A549 (cell line): ENCODE measurements around the gene TMEM132D. TPM values are rescaled to one million over a fixed set of nuclear protein-coding genes. Genes with fewer than 3 reads are reported as not detected.

ENCODE experiments used
- ATAC-seq, 2 experiments: fragments of 200-7000 bp in 1 of 2; fragments of >200 bp in 1 of 2; cut with Nextera tagmentation in 1 of 2; cut with Tn5 transposase in 1 of 2; 3 replicates each; pipeline versions ENCODE4 v1.8.0 to v1.9.1; 2018 to 2020; ENCODE audit warnings: mild to moderate bottlenecking in 1 of 2, moderate library complexity in 1 of 2
- CTCF ChIA-PET: fragments of 300-600 bp; sonication (Branson Sonifier 250); formaldehyde crosslinking; extraction: SDS; loops from one replicate; lab custom pipeline; 2021; ENCODE audit warnings: antibody characterized with exemption, inconsistent platforms; lab: Yijun Ruan, JAX
- POLR2A ChIA-PET: fragments of 350-600 bp; formaldehyde crosslinking; extraction: SDS; loops from one replicate; lab custom pipeline; 2021; ENCODE audit warnings: antibody characterized with exemption, inconsistent platforms; lab: Yijun Ruan, JAX
- DNase-seq, 2 experiments: peaks; one replicate each; pipeline versions ENCODE4 v3.0.0 to v3.0.0-alpha.2; 2011 to 2016; ENCODE audit warnings: low read depth in 1 of 2, low spot score in 1 of 2
- FAIRE-seq: peaks from 2 replicates; lab custom pipeline; 2011; peaks lifted over from hg19 to GRCh38; lab: Jason Lieb, UNC
- H3K27ac ChIP-seq, 2 experiments: fragments of >200 bp; sonication (Bioruptor Twin); formaldehyde crosslinking; 3 replicates each; pipeline ENCODE4 v1.5.1; 2016 to 2017
- H3K4me1 ChIP-seq: fragments of >200 bp; sonication (Bioruptor Twin); formaldehyde crosslinking; 3 replicates; pipeline ENCODE4 v1.6.1; 2016
- H3K4me2 ChIP-seq: fragments of >200 bp; sonication (Bioruptor Twin); formaldehyde crosslinking; 3 replicates; pipeline ENCODE4 v1.6.1; 2016
- H3K4me3 ChIP-seq: fragments of >200 bp; sonication (Bioruptor Twin); formaldehyde crosslinking; 3 replicates; pipeline ENCODE4 v1.5.1; 2016
- H3K9me3 ChIP-seq: fragments of >200 bp; sonication (Bioruptor Twin); formaldehyde crosslinking; 3 replicates; pipeline ENCODE4 v1.6.1; 2016
- ATOH8 ChIP-seq: fragments of 250-450 bp; sonication (Bioruptor Pico); IDR thresholded peaks from 2 replicates; pipeline ENCODE4 v1.5.0; 2020; ENCODE audit warnings: low read depth, mild to moderate bottlenecking, moderate library complexity
- BHLHE40 ChIP-seq: IDR thresholded peaks from 2 replicates; pipeline ENCODE4 v1.6.1; 2012; ENCODE audit warnings: low read depth, low read length, inconsistent platforms
- CBX2 ChIP-seq: fragments of 200-600 bp; sonication (generic); IDR thresholded peaks from 2 replicates; pipeline ENCODE4 v1.6.1; 2016; ENCODE audit warnings: low read depth, mild to moderate bottlenecking, borderline replicate concordance
- CBX8 ChIP-seq: fragments of 200-600 bp; sonication (generic); IDR thresholded peaks from 2 replicates; pipeline ENCODE4 v1.6.1; 2016
- CEBPB ChIP-seq, 2 experiments: fragments of >200 bp in 1 of 2; sonication (Bioruptor Twin) in 1 of 2; formaldehyde crosslinking in 1 of 2; IDR thresholded peaks; 2 replicates each; pipeline ENCODE4 v1.6.1; 2012 to 2016
- CHD2 ChIP-seq: fragments of 150-350 bp; IDR thresholded peaks from 2 replicates; pipeline ENCODE4 v1.6.1; 2014; ENCODE audit warnings: low read length; ENCODE audit not compliant: partially characterized antibody
- EHMT2 ChIP-seq: fragments of 200-600 bp; sonication (generic); IDR thresholded peaks from 2 replicates; pipeline ENCODE4 v1.6.1; 2016; ENCODE audit warnings: antibody characterized with exemption, low read depth, mild to moderate bottlenecking, moderate library complexity
- ELK1 ChIP-seq: fragments of 150-350 bp; IDR thresholded peaks from 2 replicates; pipeline ENCODE4 v1.6.1; 2014; ENCODE audit warnings: low read depth, mild to moderate bottlenecking, low read length
- ESRRA ChIP-seq: fragments of 150-350 bp; IDR thresholded peaks from 2 replicates; pipeline ENCODE4 v1.6.1; 2014; ENCODE audit warnings: mild to moderate bottlenecking, low read length, borderline replicate concordance
- FOSB ChIP-seq: fragments of 250-450 bp; sonication (Bioruptor Pico); IDR thresholded peaks from 2 replicates; pipeline ENCODE4 v1.5.0; 2020; ENCODE audit warnings: mild to moderate bottlenecking, moderate library complexity
- GATA3 ChIP-seq: IDR thresholded peaks from 2 replicates; pipeline ENCODE4 v1.6.1; 2012; ENCODE audit warnings: borderline replicate concordance
- HDAC2 ChIP-seq: fragments of 200-600 bp; sonication (generic); IDR thresholded peaks from 2 replicates; pipeline ENCODE4 v1.6.1; 2016
- HES2 ChIP-seq: fragments of >200 bp; sonication (Bioruptor Twin); formaldehyde crosslinking; IDR thresholded peaks from 2 replicates; pipeline ENCODE4 v1.6.1; 2016
- HEYL ChIP-seq: fragments of 250-450 bp; sonication (Bioruptor Pico); IDR thresholded peaks from 2 replicates; pipeline ENCODE4 v1.8.0; 2021; ENCODE audit warnings: mild to moderate bottlenecking, moderate library complexity
- HOXB13 ChIP-seq: fragments of 250-450 bp; sonication (Bioruptor Pico); IDR thresholded peaks from 2 replicates; pipeline ENCODE4 v1.5.0; 2020; ENCODE audit warnings: low read depth, mild to moderate bottlenecking, moderate library complexity
- KDM1A ChIP-seq: fragments of 200-600 bp; sonication (generic); IDR thresholded peaks from 2 replicates; pipeline ENCODE4 v1.6.1; 2016; ENCODE audit warnings: low read depth, mild to moderate bottlenecking
- MAZ ChIP-seq: fragments of 150-350 bp; IDR thresholded peaks from 2 replicates; pipeline ENCODE4 v1.6.1; 2014; ENCODE audit warnings: antibody characterized with exemption, low read depth, low read length, borderline replicate concordance
- NFE2L2 ChIP-seq: fragments of 150-350 bp; conservative IDR thresholded peaks from 2 replicates; pipeline ENCODE4 v1.6.1; 2014; ENCODE audit warnings: low read length
- NPAS2 ChIP-seq: fragments of 250-450 bp; sonication (Bioruptor Pico); IDR thresholded peaks from 2 replicates; pipeline ENCODE4 v1.8.0; 2022; ENCODE audit warnings: mild to moderate bottlenecking, moderate library complexity, borderline replicate concordance
- NR3C1 ChIP-seq: fragments of >200 bp; sonication (Bioruptor Twin); formaldehyde crosslinking; IDR thresholded peaks from 3 replicates; pipeline ENCODE4 v1.6.1; 2017
- PHF8 ChIP-seq: fragments of 200-600 bp; sonication (generic); IDR thresholded peaks from 2 replicates; pipeline ENCODE4 v1.6.1; 2016; ENCODE audit warnings: low read depth, mild to moderate bottlenecking, antibody characterized with exemption, moderate library complexity, borderline replicate concordance
- RFX5 ChIP-seq: fragments of 450-650 bp; IDR thresholded peaks from 2 replicates; pipeline ENCODE4 v1.7.1; 2014; ENCODE audit warnings: antibody characterized with exemption, mild to moderate bottlenecking, moderate library complexity
- SREBF2 ChIP-seq: fragments of 450-650 bp; IDR thresholded peaks from 2 replicates; pipeline ENCODE4 v1.6.1; 2014; ENCODE audit warnings: mild to moderate bottlenecking, moderate library complexity
- TFCP2L1 ChIP-seq: fragments of 250-450 bp; sonication (Bioruptor Pico); IDR thresholded peaks from 2 replicates; pipeline ENCODE4 v1.5.0; 2021; ENCODE audit warnings: mild to moderate bottlenecking
- TP53 ChIP-seq: fragments of 250-450 bp; sonication (Bioruptor Pico); IDR thresholded peaks from 2 replicates; pipeline ENCODE4 v1.5.0; 2021; ENCODE audit warnings: mild to moderate bottlenecking, moderate library complexity
- ZC3H11A ChIP-seq: fragments of 450-650 bp; IDR thresholded peaks from 2 replicates; pipeline ENCODE4 v1.6.1; 2014; ENCODE audit warnings: antibody characterized with exemption, mild to moderate bottlenecking
- ZFP36 ChIP-seq: fragments of 450-650 bp; IDR thresholded peaks from 2 replicates; pipeline ENCODE4 v1.6.1; 2014; ENCODE audit warnings: borderline replicate concordance; ENCODE audit not compliant: partially characterized antibody
- ZNF302 ChIP-seq: fragments of 250-450 bp; sonication (Bioruptor Pico); IDR thresholded peaks from 2 replicates; pipeline ENCODE4 v1.9.0; 2021; ENCODE audit warnings: inconsistent platforms, mild to moderate bottlenecking, moderate library complexity
- WGBS: methylation state at CpG from one replicate; pipeline ENCODE4 v1.1.6; 2017; ENCODE audit errors: missing lambda C conversion rate; 5-methylcytosine and 5-hydroxymethylcytosine counted together
- polyA plus RNA-seq, 4 experiments: library from polyadenylated mRNA; depleted of rRNA in 3 of 4; stranded (reverse); fragments of >200 nt; fragmentation: RNase III in 1 of 4; extraction: RNeasy Plus Mini Kit Qiagen cat#74134 plus additional on column Dnase treatment in 1 of 4; gene quantifications; 2 replicates in 3 of 4; 3 replicates in 1 of 4; pipeline ENCODE4 v1.2.3, GENCODE V29; 2011 to 2017

TMEM132D gene
- polyA plus RNA-seq, 2 of the 4 experiments (the other 2 are of a cell fraction), result not detected

GRCh38 chr12:129331356-129332085 lies 572.3 kb downstream of the TMEM132D start (continued):
- TF ChIP-seq ZNF302 (CRISPR knock-in tag), result no peak
- no peak for TF ChIP-seq ESRRA
- no peak for TF ChIP-seq HOXB13 (CRISPR knock-in tag)
- TF ChIP-seq SREBF2, result no peak
- TF ChIP-seq EHMT2, result no peak
- no peak for TF ChIP-seq HEYL
- TF ChIP-seq CEBPB (IDR thresholded peaks at IDR 0.05), result no peak

GRCh38 chr12:129328235-129328634 lies 575.6 kb downstream of the TMEM132D start:
- TF ChIP-seq ZNF302 (CRISPR knock-in tag), result no peak
- no peak for TF ChIP-seq HDAC2
- no peak for TF ChIP-seq ZC3H11A
- TF ChIP-seq TP53 (CRISPR knock-in tag), result no peak
- no peak for TF ChIP-seq NPAS2 (CRISPR knock-in tag)
- TF ChIP-seq ESRRA, result no peak
- TF ChIP-seq PHF8, result no peak
- TF ChIP-seq ATOH8 (CRISPR knock-in tag), result no peak
- TF ChIP-seq NFE2L2, result no peak
- TF ChIP-seq HEYL, result no peak
- TF ChIP-seq CHD2, result no peak
- no peak for TF ChIP-seq GATA3
- no peak for TF ChIP-seq ZFP36
- TF ChIP-seq SREBF2, result no peak
- no peak for TF ChIP-seq RFX5
- no peak for TF ChIP-seq HES2
- no peak for TF ChIP-seq ELK1
- no peak for TF ChIP-seq CBX8
- no peak for TF ChIP-seq NR3C1
- TF ChIP-seq MAZ, result no peak
- TF ChIP-seq, all 56 proteins: peak for 0
- Histone ChIP-seq H3K4me3 (no peak overlapping the region), H3K4me2 (no peak overlapping the region), H3K4me1 (no peaks in the 10 kb centered on the region), H3K27ac (no peak overlapping the region), H3K9me3 (peaks cover 3% of the 10 kb centered on the region)
- FAIRE-seq (no peak), ATAC-seq (no peak), DNase-seq (no peak)
- POLR2A ChIA-PET, result no interaction called here
- WGBS, result 32% methylated on average over 4 of the region's 4 CpGs
- CTCF ChIA-PET, result no interaction called here

- POLR2A ChIA-PET, result no interaction called here
- DNase-seq (no peak), FAIRE-seq (no peak), ATAC-seq (no peak)
- H3K4me3 ChIP-seq, result no peak overlapping the region
- CTCF ChIA-PET, result no interaction called here
- H3K4me2 ChIP-seq, result no peak overlapping the region
- 2% methylated on average over 2 of the region's 2 CpGs for WGBS
- H3K27ac ChIP-seq, result no peak overlapping the region
- no peaks in the 10 kb centered on the region for H3K4me1 ChIP-seq
- no peak for TF ChIP-seq BHLHE40
- TF ChIP-seq TFCP2L1 (CRISPR knock-in tag), result no peak
- no peak for TF ChIP-seq KDM1A
- TF ChIP-seq MAZ, result no peak
- no peak for TF ChIP-seq CBX2
- no peak for TF ChIP-seq ZNF302 (CRISPR knock-in tag)
- TF ChIP-seq FOSB (CRISPR knock-in tag), result no peak
- TF ChIP-seq, all 56 proteins: peak for 0
- H3K9me3 ChIP-seq, result peaks cover 3% of the 10 kb centered on the region
Observed at GRCh38 chr12:129325566-129325965, 578.3 kb downstream of the TMEM132D start.
